Measurements from ENCODE around the gene DCC.

The DCC gene

DNA sequence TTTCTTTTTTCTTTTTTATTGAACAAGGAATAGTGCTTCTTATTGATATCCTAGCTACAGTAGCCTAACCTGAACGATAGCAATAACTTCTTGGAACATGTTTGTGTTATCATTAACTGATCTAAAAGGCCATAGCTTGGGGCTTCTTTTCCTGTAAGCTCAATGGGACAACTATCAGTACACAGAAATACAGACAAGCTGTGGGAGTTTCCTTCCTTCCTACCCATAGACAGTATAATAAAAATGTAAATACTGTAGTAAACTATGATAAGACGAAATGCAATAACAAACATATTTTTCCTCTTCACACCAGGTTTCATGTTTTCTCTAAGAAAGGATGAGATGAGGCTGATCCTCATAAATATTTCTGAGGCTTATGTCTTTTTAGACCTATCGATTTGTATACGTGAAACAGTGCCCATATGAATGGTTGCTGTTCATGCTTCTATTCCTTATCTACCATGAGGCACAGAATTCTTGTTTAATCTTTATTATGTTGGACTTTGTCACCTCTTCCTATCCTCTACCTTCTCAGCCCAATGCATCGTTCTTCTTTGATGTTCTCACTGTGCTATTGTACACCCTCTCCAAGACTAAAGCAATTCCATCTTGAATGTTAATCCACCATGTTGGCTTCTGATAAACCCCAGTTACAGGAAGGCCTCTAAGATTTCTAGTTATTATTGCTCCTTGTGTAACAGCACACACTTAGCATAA lies 361.4 kb downstream of the DCC start:
- ATAC-seq = no peak

- no peak for ATAC-seq
Measured at GRCh38 chr18:52715421-52715820, 375.4 kb downstream of the DCC start.

DNA sequence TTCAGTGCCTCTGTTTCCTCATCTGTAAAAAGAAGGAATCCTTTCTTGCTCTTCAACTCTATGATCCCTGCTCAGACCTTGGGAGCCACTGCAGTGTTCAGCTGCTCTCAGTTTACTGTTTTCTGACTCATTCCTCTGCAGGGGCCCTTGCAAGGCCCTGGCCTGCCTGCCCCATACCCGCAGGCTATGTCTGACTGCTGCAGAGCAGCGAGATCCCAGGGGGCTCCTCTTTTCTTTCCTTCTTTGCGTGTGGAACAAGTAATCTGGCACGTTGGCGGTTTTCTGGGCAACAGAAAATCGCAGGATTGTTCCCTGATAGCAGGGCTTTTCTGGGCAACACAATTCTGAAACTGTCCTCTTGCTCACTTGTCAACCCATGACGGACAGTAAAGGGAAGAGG lies 376.0 kb downstream of the DCC start:
- ATAC-seq = no peak

GRCh38 chr18:52716973-52717372 lies 377.0 kb downstream of the DCC start:
- ATAC-seq = no peak

- no peak for ATAC-seq
Measured at GRCh38 chr18:52722904-52723303, 382.9 kb downstream of the DCC start.

DNA sequence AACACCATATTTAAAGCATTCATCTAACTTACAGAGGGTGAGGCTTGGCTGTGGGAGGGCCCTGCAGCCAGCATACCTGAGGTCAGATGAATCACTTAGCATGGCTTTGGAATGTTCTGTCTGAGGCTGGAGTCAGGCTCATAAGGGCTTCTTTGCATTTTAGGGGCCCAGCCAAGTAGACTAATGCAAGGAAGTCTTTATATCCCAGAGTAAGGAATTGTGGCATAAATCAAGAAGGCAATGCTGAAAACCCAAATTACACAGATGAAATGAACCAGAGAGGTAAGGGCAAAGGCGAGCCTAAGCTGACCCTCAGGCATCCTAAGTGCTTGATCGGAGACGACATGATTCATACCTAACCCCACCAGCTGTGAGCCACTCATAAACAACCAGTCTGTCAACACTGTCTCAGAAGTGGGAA lies 383.6 kb downstream of the DCC start:
- no peak for ATAC-seq

- ATAC-seq = no peak
Measured at GRCh38 chr18:52730972-52731619, 391.1 kb downstream of the DCC start.

DNA sequence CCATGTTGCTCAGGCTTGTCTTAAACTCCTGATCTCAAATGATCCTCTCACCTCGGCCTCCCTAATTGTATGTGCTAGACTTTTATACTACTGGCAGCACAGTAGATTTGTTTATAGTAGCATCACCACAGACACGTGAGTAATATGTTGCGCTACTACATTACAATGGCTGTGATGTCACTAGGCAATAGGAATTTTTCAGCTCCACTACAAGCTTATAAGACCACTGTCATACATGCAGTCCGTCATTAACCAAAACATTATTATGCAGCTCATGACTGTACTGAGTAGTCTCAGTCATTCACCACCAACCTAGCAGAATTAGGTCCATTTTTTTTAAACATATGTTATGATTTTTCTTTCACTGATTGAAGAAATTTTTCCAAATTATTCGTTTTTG lies 398.9 kb downstream of the DCC start:
- ATAC-seq = no peak

DNA sequence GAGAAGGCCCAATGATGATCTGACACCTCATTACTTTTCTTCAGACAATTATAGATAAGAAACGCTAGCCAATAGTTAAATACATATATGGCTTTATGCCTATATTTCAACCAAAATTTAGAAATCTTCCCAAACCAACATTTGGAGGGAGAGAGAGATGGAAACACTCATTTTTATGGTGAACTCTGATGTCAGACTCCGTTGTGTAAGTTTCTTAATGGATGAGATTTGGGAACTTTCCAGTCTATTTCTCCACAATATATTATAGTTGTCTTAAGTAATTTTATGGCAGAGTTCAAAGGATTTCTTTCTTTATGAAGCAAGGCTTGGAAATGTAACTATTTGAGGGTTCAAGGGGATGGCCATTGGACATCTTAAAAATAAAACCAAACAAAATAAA lies 407.0 kb downstream of the DCC start:
- ATAC-seq = no peak

GRCh38 chr18:52747869-52748268 lies 407.9 kb downstream of the DCC start:
- no peak for ATAC-seq

GRCh38 chr18:52748343-52748742 lies 408.3 kb downstream of the DCC start:
- no peak for ATAC-seq

DNA sequence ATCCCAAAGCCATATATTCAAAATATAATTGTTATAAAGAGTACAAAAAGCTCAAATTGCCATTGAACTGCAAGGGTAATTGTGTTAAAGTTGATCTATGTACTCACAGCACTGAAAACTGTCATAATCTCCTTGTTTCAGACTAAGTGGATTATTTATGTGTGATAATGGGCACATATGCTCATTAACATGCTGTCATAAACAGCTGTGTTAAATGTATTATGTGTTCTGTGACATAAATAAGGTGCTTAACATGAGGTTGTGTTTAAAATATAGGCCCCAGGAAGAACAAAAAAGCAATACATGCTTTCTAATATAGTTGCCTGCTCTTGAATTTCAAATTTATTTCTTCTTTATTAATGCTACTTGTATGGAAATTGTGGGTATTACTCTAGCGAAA lies 409.5 kb downstream of the DCC start:
- no peak for ATAC-seq

- no peak for ATAC-seq
Measured at GRCh38 chr18:52750995-52751394, 411.0 kb downstream of the DCC start.

- ATAC-seq = no peak
Measured at GRCh38 chr18:52764316-52764715, 424.3 kb downstream of the DCC start.

GRCh38 chr18:52766002-52766545 lies 426.1 kb downstream of the DCC start:
- no peak for ATAC-seq

DNA sequence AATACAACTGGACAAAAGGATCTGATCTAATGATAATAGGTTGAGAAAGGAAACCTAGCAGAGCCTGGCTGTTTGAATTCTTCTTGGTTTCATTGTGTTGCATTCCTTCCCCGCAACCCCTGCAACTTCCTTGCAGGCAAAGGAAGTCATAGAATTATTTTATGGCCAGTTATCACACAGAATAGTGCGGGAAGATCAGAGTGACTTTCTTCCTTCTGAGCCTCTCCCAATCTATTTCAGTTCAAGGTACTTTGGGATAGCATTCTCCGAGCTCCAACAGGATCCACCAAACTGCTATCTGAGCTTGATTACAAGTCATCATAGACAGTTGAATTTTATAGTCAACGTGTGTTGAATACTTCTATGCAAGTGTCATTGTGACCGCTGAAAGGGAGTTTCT lies 441.1 kb downstream of the DCC start:
- no peak for ATAC-seq

DNA sequence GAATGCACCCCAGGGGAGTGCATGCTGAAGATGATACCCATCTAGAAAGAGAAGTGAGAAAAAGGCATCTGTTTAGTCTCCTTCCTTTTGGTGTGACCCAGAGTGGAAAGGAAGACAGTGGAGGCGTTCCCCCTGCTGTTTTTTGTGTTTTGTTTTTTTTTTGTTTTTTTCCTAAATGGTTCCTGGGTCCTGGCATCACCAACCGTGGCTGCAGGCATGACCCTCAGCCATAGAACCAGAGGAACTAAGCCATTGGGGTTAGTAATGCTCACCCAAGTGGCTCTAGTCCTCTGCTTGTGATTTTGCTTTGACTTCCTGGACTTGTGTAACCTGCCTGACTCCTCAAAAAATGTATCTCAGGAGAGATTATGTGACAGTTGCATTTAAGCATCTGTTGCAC lies 451.3 kb downstream of the DCC start:
- ATAC-seq = no peak

GRCh38 chr18:52812834-52813233 lies 472.8 kb downstream of the DCC start:
- no peak for ATAC-seq

DNA sequence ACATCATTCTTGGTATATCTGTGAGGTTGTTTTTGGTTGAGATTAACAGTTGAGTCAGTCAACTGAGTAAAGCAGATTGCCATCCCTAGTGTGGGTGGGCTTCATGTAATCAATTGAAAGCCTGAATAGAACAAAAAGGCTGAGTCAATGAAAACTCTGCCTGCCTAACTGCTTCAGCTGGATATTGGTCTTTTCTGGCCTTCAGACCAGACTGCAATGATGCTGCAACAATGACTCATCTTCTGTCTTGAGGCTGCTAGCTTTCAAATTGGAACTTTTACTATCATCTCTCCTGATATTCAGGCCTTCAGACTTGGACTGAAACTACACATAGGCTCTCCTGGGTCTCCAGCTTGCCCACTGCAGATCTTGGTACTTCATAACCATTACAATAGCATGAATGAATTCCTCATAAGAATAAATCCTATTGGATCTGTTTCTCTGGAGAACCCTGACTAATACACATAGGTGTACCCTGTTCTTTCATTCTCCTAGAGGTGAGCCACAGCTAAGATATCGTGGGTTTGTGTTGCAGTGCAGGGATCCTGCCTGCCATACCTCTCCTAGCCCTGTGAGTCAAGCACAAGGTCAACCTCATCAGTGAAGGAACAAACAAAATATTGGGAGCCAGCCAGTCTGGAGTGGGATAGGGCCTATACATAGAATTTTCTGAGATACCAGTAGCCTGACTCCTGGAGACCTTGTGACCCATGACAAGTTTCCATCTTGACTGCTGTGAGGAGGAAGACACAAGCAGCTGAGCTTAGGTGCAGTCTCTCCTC lies 473.8 kb downstream of the DCC start:
- no peak for ATAC-seq

- ATAC-seq = no peak
Measured at GRCh38 chr18:52815651-52816050, 475.7 kb downstream of the DCC start.

DNA sequence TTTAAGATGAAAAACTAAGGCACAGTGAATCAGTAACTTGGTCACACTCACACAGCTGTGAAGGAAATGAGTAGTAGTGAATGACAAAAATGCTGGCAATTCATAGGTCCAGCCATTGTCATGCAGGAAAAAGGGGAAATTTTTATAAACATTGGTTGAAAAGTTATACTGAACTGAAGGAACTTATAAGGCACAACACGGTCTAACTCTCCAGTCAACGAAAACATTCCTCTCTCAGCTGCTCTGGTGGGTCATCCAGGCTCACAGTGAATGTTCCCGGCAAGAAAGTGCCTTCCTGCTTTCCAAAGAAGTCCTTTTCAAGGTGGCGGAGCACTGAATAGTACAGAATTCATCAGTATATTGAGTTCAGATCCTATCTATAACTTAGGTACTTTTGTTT lies 476.1 kb downstream of the DCC start:
- no peak for ATAC-seq

DNA sequence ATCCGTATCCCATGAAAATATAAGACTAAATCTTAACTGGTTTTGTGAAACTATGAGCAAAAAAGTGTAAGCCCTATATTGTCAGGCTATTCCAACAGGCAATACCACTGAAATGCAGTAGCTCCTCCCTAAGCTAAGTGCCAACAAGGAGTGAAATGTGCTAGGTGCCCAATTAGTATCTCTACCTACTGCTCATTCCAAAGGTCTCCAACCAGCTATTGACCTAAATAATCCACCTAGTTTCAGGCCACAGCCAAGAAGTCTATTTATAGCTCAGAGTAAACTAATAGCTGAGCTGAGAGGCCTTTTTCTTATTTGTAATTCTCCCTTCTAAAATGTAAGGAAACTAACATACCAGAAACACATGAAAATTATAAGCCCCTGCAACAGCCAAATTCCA lies 482.2 kb downstream of the DCC start:
- no peak for ATAC-seq

DNA sequence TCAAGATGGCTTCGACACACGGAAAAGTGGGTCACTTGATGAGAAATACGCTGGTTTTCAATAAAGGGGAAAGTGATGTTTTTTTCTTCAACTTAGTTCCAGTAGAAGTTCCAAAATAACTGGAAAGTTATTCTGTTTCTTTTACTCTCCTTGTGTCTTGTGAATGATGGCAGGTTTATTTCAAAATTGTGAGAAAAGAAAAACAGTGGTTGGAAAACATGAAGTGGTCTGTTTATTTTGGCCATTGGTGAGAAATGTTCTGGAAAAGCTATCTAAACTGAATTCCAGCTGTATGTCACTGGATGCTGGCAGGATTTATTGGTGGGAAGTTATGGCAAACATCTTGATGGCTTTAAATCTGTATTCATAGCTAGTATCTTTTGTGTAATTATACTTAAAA lies 484.1 kb downstream of the DCC start:
- no peak for ATAC-seq

- no peak for ATAC-seq
Measured at GRCh38 chr18:52826994-52827393, 487.0 kb downstream of the DCC start.
